Measurements from ENCODE around the gene HCRTR1. TPM values are rescaled to one million over a fixed set of nuclear protein-coding genes. Genes with fewer than 3 reads are reported as not detected.

Gene HCRTR1
- total RNA-seq, 1 experiment from 2014 or later = not detected

GRCh38 chr1:31570906-31571305 lies 46.6 kb upstream of the HCRTR1 start:
- POLR2A ChIA-PET (ENCODE audit: unreplicated experiment) = no interaction called here
- ATAC-seq = no peak
- no peak for DNase-seq
- no peaks in the 10 kb centered on the region for H3K9me3 ChIP-seq (ENCODE audit: low read length)
- CTCF ChIA-PET = no interaction called here
- no peak overlapping the region for H3K27ac ChIP-seq (ENCODE audit: low read length)
- no peaks in the 10 kb centered on the region for H4K20me1 ChIP-seq (ENCODE audit: low read length)
- H2AFZ ChIP-seq (ENCODE audit: low read length) = no peak overlapping the region
- no peaks in the 10 kb centered on the region for H3K27me3 ChIP-seq (ENCODE audit: low read length)
- intact Hi-C loops (cut with micrococcal nuclease) = no loop called here
- H3K4me3 ChIP-seq (ENCODE audit: low read length) = no peak overlapping the region
- no peaks in the 10 kb centered on the region for H3K9me2 ChIP-seq (replicated peaks; ENCODE audit: low read length)
- no TSS peak for BruUV-seq (replicated peaks)
- no peaks in the 10 kb centered on the region for H3F3A ChIP-seq (ENCODE audit: low read length, unreplicated experiment)
- H3K9ac ChIP-seq (ENCODE audit: low read length) = no peak overlapping the region
- no peak for TF ChIP-seq EZH2phosphoT487 (IDR thresholded peaks at IDR 0.05; ENCODE audit: borderline replicate concordance, low read length)
- TF ChIP-seq, protein P1, sequence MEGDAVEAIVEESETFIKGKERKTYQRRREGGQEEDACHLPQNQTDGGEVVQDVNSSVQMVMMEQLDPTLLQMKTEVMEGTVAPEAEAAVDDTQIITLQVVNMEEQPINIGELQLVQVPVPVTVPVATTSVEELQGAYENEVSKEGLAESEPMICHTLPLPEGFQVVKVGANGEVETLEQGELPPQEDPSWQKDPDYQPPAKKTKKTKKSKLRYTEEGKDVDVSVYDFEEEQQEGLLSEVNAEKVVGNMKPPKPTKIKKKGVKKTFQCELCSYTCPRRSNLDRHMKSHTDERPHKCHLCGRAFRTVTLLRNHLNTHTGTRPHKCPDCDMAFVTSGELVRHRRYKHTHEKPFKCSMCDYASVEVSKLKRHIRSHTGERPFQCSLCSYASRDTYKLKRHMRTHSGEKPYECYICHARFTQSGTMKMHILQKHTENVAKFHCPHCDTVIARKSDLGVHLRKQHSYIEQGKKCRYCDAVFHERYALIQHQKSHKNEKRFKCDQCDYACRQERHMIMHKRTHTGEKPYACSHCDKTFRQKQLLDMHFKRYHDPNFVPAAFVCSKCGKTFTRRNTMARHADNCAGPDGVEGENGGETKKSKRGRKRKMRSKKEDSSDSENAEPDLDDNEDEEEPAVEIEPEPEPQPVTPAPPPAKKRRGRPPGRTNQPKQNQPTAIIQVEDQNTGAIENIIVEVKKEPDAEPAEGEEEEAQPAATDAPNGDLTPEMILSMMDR (conservative IDR thresholded peaks at IDR 0.05; ENCODE audit: low read depth, low read length) = no peak
- TF ChIP-seq EZH2 (IDR thresholded peaks at IDR 0.05; ENCODE audit: low read length, unreplicated experiment) = no peak
- H3K36me3 ChIP-seq (ENCODE audit: low read depth, low read length) = no peaks in the 10 kb centered on the region
- H3K79me2 ChIP-seq (ENCODE audit: low read length) = 0 out of 2 replicates have a peak, but pooled peaks cover 6% of the 10 kb centered on the region
- peaks cover 47% of the 10 kb centered on the region for H3K4me1 ChIP-seq (ENCODE audit: insufficient read depth, low read length)
- no peak overlapping the region for H3K4me2 ChIP-seq (ENCODE audit: low read length)

- H4K20me1 ChIP-seq (ENCODE audit: low read length) = no peaks in the 10 kb centered on the region
- ChIA-PET POLR2A (ENCODE audit: unreplicated experiment) (no interaction called here), CTCF (no interaction called here)
- H3K9ac ChIP-seq (ENCODE audit: low read length) = no peak overlapping the region
- no peaks in the 10 kb centered on the region for H3K27me3 ChIP-seq (ENCODE audit: low read length)
- TF ChIP-seq, protein P1 (conservative IDR thresholded peaks at IDR 0.05; ENCODE audit: low read depth, low read length) = no peak
- H3K9me2 ChIP-seq (replicated peaks; ENCODE audit: low read length) = no peaks in the 10 kb centered on the region
- H2AFZ ChIP-seq (ENCODE audit: low read length) = no peak overlapping the region
- DNase-seq (no peak), ATAC-seq (no peak)
- intact Hi-C loops (cut with micrococcal nuclease) = no loop called here
- no peaks in the 10 kb centered on the region for H3K36me3 ChIP-seq (ENCODE audit: low read depth, low read length)
- H3K9me3 ChIP-seq (ENCODE audit: low read length) = no peaks in the 10 kb centered on the region
- no peak overlapping the region for H3K27ac ChIP-seq (ENCODE audit: low read length)
- no TSS peak for BruUV-seq (replicated peaks)
- H3K79me2 ChIP-seq (ENCODE audit: low read length) = peaks cover 9% of the 10 kb centered on the region
- H3K4me1 ChIP-seq (ENCODE audit: insufficient read depth, low read length) = peaks cover 50% of the 10 kb centered on the region
- H3K4me2 ChIP-seq (ENCODE audit: low read length) = no peak overlapping the region
- no peak overlapping the region for H3K4me3 ChIP-seq (ENCODE audit: low read length)
- no peaks in the 10 kb centered on the region for H3F3A ChIP-seq (ENCODE audit: low read length, unreplicated experiment)
Measured at GRCh38 chr1:31571340-31572295, 45.9 kb upstream of the HCRTR1 start.
